ENCODE results near the gene ATP6V0A1.
"Not testable (repeated sequence)": the region's sequence is repeated elsewhere in the genome, so short reads cannot be mapped to it uniquely, and the experiment has no call there.

Gene ATP6V0A1

GRCh38 chr17:42476411-42476810 lies 17.7 kb downstream of the ATP6V0A1 start:
- no peak for DNase-seq (ENCODE audit: low read depth in 2 of 2)

GRCh38 chr17:42477173-42477572 lies 18.5 kb downstream of the ATP6V0A1 start:
- DNase-seq (ENCODE audit: low read depth in 2 of 2) = no peak

- not testable (repeated sequence) for DNase-seq (ENCODE audit: low read depth in 2 of 2)
These were observed 19.1 kb downstream of the ATP6V0A1 start for GRCh38 chr17:42477824-42478223.

- peak; percentile 16 to 48 for DNase-seq (ENCODE audit: low read depth in 2 of 2)
These were observed 25.6 kb downstream of the ATP6V0A1 start for GRCh38 chr17:42484304-42484703.

- DNase-seq (ENCODE audit: low read depth in 2 of 2) = no peak
These were observed 27.0 kb downstream of the ATP6V0A1 start for GRCh38 chr17:42485680-42486079.

- DNase-seq (ENCODE audit: low read depth in 2 of 2) = no peak
These were observed 29.4 kb downstream of the ATP6V0A1 start for GRCh38 chr17:42488032-42488431.

GRCh38 chr17:42493319-42493718 lies 34.6 kb downstream of the ATP6V0A1 start:
- DNase-seq (ENCODE audit: low read depth in 2 of 2) = no peak

- DNase-seq (ENCODE audit: low read depth in 2 of 2) = no peak
These were observed 36.0 kb downstream of the ATP6V0A1 start for GRCh38 chr17:42494673-42495072.

- no peak for DNase-seq (ENCODE audit: low read depth in 2 of 2)
These were observed 40.1 kb downstream of the ATP6V0A1 start for GRCh38 chr17:42498828-42499227.

GRCh38 chr17:42502091-42502490 lies 43.4 kb downstream of the ATP6V0A1 start:
- DNase-seq (ENCODE audit: low read depth in 2 of 2) = no peak

- no peak for DNase-seq (ENCODE audit: low read depth in 2 of 2)
These were observed 44.2 kb downstream of the ATP6V0A1 start for GRCh38 chr17:42502926-42503325.

GRCh38 chr17:42507671-42508070 lies 49.0 kb downstream of the ATP6V0A1 start:
- no peak for DNase-seq (ENCODE audit: low read depth in 2 of 2)

GRCh38 chr17:42508426-42509165 lies 49.9 kb downstream of the ATP6V0A1 start:
- DNase-seq (ENCODE audit: low read depth in 2 of 2) = no peak

GRCh38 chr17:42509409-42509808 lies 50.7 kb downstream of the ATP6V0A1 start:
- DNase-seq (ENCODE audit: low read depth in 2 of 2) = no peak

- no peak for DNase-seq (ENCODE audit: low read depth in 2 of 2)
These were observed 51.2 kb downstream of the ATP6V0A1 start for GRCh38 chr17:42509841-42510240.

- no peak for DNase-seq (ENCODE audit: low read depth in 2 of 2)
These were observed 53.6 kb downstream of the ATP6V0A1 start for GRCh38 chr17:42512246-42512645.

- no peak for DNase-seq (ENCODE audit: low read depth in 2 of 2)
These were observed 54.1 kb downstream of the ATP6V0A1 start for GRCh38 chr17:42512733-42513251.

GRCh38 chr17:42513686-42514085 lies 55.0 kb downstream of the ATP6V0A1 start:
- no peak for DNase-seq (ENCODE audit: low read depth in 2 of 2)

- DNase-seq (ENCODE audit: low read depth in 2 of 2) = no peak
These were observed 55.6 kb downstream of the ATP6V0A1 start for GRCh38 chr17:42514279-42514678.

- DNase-seq (ENCODE audit: low read depth in 2 of 2) = no peak
These were observed 56.2 kb downstream of the ATP6V0A1 start for GRCh38 chr17:42514867-42515266.

- DNase-seq (ENCODE audit: low read depth in 2 of 2) = peak; percentile 62 to 74
These were observed 58.8 kb downstream of the ATP6V0A1 start for GRCh38 chr17:42517516-42517915.

GRCh38 chr17:42518046-42518754 lies 59.5 kb downstream of the ATP6V0A1 start:
- DNase-seq (ENCODE audit: low read depth in 2 of 2) = no peak
